ENCODE measurements around the gene OGG1. TPM values are rescaled to one million over a fixed set of nuclear protein-coding genes. Genes with fewer than 3 reads are reported as not detected.
A peak's percentile ranks its signal among the peaks of the same experiment; 100 is the strongest.

OGG1 gene
- 28.0 TPM for polyA plus RNA-seq (2013, experiment 1 of 2; ENCODE audit: insufficient read length)
- 31.6 TPM for polyA plus RNA-seq (2013, experiment 2 of 2; ENCODE audit: insufficient read length)

DNA sequence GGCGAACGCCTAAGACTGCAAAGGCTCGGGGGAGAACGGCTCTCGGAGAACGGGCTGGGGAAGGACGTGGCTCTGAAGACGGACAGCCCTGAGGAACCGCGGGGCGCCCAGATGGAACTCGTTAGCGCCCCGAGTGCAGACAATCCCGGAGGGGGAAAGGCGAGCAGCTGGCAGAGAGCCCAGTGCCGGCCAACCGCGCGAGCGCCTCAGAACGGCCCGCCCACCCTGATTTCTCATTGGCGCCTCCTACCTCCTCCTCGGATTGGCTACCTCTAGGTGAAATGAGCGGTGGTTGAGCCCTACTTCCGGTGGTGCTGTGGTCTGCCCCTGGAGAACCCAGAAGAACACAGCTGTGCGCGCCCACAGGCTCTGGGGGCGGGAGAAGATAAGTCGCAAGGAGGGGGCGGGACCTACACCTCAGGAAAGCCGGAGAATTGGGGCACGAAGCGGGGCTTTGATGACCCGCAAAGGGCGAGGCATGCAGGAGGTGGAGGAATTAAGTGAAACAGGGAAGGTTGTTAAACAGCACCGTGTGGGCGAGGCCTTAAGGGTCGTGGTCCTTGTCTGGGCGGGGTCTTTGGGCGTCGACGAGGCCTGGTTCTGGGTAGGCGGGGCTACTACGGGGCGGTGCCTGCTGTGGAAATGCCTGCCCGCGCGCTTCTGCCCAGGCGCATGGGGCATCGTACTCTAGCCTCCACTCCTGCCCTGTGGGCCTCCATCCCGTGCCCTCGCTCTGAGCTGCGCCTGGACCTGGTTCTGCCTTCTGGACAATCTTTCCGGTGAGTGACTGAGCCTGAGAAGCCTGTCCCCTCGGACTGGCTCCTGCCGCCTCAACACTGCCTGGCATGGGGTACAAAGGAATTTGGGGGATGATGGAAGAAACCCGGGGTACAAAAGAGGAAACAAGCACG is at the start of gene OGG1:
TSS of gene OGG1 (plus strand) at position 308 of the 911 bp plus-strand sequence. CDS start at position 643, 335 bp downstream.
- DNase-seq = peak; percentile 99

- DNase-seq = no peak
Observed at GRCh38 chr3:9700536-9700935, 49.2 kb upstream of the OGG1 start.

GRCh38 chr3:9701006-9701405 is 48.7 kb upstream of the OGG1 start:
- DNase-seq = no peak

- DNase-seq = no peak
Observed at GRCh38 chr3:9701711-9702110, 48.0 kb upstream of the OGG1 start.

DNA sequence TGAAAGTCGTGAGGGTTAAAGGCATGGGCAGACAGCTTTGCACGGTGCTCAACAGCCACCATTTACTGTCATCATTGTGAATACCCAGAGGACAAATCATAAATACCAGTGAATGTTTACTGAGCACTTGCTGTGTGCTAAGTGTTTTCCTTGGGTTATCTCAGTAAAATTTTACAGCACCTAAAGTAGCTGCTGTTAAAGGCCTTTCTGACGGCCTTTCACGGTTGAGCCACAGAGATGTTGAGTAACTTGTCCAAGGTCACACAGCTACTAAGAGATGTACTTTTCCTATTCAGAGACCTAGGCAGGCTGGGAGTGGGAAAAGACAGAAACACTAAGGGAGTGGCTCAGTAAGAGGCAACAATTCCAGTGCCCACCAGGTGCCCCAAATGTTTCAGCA is 46.5 kb upstream of the OGG1 start:
- no peak for DNase-seq

GRCh38 chr3:9703736-9704346 is 45.9 kb upstream of the OGG1 start, which contains the start of gene CPNE9:
Gene CPNE9, plus strand, starts transcription at chr3:9703833. Its CDS starts 164 bp downstream, at chr3:9703997.
- no peak for DNase-seq

DNA sequence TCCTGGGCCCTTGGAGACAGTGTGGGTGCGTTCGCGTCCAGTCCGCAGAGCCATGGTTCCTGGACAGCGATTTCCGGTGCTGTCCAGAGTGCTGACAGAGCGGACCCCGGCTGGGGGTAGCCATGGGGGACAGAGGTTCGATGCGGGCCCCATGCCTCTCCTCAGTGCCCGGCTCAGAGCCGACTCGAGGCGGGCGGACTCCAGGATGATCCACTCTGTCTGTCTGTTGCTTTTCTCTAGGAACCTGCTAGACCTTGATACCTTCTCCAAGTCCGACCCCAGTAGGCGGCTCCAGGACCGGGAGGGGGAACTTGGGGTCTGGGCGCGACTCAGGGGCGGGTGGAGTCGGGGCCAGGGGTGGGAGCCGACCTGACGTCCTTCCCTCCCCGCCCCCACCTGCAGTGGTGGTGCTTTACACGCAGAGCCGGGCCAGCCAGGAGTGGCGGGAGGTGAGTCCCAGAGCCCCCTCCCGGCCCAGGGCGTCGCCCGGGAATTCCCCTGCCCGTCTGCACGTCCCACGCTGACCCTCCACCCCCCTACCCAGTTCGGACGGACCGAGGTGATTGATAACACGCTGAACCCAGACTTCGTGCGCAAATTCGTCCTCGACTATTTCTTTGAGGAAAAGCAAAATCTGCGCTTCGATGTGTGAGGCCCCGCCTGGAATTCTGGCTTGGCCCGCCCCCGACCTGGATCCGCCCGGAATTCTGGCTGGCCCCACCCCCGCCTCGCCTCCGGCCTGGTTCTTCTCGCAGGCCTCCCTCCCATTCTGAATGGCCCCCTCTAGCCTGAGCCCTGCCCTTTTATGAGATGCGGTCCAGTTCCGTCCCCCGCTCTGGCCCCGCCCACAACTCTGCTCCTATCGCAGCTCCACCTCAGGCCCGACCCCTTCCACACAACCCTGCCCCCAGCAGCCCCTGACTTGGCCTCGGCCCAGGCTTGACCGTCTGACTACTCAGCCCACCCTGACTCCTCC is 45.1 kb upstream of the OGG1 start:
- DNase-seq = peak; percentile 22

GRCh38 chr3:9710174-9710739 is 39.5 kb upstream of the OGG1 start:
- DNase-seq = no peak

DNA sequence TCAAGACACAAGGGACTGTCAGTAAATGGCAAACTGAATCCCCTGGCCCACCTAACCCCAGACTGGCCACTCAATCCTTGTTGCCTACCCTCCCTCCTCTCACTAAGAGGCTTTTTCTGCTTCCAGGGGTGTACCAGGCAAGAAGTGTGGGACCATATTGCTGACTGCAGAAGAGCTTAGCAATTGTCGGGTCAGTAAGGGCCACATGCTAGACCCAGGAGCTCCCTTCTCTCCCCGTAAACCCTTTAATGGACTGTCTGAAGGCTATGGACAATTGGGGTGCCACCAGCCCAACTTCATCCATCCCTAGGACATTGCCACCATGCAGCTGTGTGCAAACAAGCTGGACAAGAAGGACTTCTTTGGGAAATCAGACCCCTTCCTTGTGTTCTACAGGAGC is 37.3 kb upstream of the OGG1 start:
- no peak for DNase-seq

GRCh38 chr3:9713142-9713541 is 36.6 kb upstream of the OGG1 start:
- DNase-seq = no peak

GRCh38 chr3:9715136-9715535 is 34.6 kb upstream of the OGG1 start:
- DNase-seq = no peak

DNA sequence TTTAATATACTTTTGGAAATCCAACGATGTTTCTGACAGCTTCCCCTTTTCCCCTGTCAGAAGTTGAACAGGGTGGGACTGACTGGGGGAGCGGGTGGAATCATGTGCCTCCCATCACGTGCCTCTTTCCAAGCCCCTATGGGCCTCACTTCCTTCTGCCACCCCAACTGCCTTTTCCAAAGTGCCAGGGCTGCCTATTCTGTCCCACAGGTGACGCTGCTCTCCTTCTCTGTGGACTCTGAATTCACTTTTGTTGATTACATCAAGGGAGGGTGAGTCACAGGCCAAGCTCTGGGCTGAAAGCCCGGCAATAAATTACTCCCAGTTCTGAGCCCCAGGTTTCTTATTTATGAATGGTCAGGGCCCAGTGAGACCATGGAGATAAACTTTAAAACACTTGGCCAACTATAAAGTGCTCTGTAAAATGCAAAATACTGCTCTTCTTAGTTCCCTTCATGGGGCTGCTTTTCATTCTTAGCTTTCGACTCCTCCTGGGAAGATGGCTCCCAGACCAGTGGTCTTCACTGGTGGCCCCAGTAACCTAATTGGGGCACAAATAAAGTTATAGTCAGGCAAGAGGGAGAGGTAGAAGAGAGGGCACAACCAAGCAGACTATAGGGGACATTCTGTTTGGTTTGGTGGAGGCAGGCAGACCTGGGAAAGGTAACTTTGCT is 33.9 kb upstream of the OGG1 start:
- peak; percentile 84 for DNase-seq

- DNase-seq = no peak
Observed at GRCh38 chr3:9716801-9717555, 32.8 kb upstream of the OGG1 start.

DNA sequence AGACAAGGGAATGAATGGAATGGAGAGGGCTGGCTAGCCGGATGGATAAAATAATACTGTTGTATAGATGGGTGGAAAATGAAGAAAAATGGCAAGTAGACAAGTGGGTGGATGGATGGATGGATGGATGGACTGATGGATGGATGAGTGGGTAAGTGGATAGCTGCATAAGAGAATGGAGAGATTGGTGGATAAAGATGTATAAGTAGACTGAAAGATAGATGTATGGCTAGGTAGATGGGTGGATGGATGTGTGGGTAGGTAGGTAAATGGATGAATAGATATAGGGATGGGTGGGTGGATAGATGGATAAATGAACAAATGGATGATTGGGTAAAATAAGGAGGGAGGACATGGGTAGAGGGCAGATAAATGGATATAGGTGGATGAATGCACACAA is 32.2 kb upstream of the OGG1 start:
- DNase-seq = no peak

DNA sequence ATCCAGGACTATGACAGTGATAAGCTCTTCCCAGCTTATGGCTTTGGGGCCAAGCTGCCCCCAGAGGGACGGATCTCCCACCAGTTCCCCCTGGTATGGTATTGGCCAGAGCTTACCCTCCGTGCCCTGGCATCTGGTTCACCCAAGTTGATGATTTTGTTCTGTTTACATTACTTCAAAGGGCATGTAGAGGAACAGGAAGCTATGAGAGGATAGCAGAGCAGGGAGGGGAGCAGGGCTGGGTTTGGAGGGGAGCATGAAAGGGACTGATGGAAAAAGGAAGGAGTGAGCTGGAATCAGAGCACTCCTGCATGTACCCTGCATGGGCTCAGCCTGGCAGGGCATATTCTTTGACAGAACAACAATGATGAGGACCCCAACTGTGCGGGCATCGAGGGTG is 31.6 kb upstream of the OGG1 start:
- DNase-seq = no peak

DNA sequence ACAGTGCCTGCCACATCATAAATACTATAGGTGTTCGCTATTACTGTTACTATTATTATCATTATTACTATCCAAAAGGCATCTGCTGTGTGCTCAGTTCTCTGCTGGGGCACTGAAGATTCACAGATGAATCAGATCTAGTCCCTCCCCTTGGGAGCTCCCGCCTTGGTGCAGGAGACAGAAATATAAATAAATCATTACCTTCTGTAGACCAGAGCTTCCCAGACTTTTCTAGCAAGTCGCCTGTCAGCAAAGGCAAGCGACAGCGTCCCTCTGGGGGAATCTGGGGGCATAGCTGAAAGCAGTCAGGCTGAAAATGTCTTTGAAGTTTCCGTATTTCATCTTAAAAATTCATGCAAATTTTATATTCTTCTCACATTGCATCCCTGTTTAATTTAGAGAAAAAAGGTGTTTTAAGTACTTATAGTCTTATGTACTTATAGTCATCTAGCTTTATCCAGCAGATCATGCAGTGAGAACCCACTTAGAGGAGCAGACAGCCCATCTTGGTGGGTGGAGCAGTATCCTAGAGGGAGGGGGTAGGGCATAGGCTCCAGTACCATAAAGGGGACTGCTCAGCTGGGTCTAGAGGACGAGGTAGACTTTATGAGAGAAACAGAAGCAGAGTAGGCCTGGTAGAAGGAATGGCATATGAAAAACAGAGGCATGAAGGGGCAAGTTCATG is 28.6 kb upstream of the OGG1 start:
- no peak for DNase-seq

- DNase-seq = no peak
Observed at GRCh38 chr3:9721700-9722060, 28.1 kb upstream of the OGG1 start.

GRCh38 chr3:9725775-9726515 is 23.8 kb upstream of the OGG1 start:
- DNase-seq = no peak

- no peak for DNase-seq
Observed at GRCh38 chr3:9727041-9727595, 22.6 kb upstream of the OGG1 start.

Data from fibroblast of skin of abdomen (primary cell).